Tracheal epithelial cell (primary cell): ENCODE data around the gene TMEM161A. TPM values are rescaled to one million over a fixed set of nuclear protein-coding genes. Genes with fewer than 3 reads are reported as not detected.

Experiments
- total RNA-seq: library from RNA; depleted of rRNA; stranded (reverse); fragments of >200 nt; gene quantifications from 2 replicates; pipeline ENCODE4 v1.2.1, GENCODE V29; 2014

Gene TMEM161A
- 34.1 and 44.3 TPM in 2 replicates for total RNA-seq

DNA sequence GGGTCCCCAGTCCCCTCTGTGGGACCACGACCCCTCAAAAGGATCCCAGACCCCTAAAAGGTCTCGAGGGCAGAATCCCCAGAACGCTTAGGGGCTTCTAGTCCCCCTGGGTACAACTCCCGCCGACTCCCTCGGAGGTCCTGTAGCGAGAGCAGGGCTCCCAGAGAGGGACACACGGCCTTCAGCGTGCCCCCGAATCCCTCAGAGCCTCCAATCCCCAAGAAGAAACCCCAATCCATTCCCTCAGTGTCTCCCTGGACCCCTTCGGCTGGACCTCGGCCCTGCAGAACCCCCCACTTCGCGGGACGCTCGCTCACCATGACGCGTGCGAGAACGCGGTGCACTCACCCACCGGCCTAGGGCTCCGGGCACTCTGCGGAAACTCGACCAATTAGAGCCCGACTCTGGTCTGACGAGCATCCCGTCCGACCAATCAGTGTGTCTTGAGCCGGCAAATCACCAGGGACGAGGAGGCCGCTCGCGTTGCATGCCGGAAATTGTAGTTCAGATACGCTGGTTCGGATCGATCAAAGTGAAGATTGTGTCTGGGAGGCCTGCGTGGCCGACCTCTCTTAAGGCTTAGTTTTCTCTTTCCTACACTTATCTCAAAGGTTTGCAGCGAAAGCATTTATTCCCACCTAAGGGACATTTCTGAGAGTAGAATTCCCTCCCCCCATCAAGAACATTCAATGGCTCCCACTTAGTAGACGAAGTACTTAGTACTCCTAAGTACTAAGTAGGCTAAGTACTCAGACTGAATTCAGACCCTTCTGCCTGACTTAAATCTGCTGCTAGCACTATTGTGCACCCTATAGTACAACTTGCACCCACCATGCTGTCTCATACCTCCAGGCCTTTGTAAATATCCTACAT lies at the start of gene TMEM161A:
Gene TMEM161A (minus strand): TSS at position 370 of the 873 bp plus-strand sequence. CDS start 50 bp downstream, at position 320.

DNA sequence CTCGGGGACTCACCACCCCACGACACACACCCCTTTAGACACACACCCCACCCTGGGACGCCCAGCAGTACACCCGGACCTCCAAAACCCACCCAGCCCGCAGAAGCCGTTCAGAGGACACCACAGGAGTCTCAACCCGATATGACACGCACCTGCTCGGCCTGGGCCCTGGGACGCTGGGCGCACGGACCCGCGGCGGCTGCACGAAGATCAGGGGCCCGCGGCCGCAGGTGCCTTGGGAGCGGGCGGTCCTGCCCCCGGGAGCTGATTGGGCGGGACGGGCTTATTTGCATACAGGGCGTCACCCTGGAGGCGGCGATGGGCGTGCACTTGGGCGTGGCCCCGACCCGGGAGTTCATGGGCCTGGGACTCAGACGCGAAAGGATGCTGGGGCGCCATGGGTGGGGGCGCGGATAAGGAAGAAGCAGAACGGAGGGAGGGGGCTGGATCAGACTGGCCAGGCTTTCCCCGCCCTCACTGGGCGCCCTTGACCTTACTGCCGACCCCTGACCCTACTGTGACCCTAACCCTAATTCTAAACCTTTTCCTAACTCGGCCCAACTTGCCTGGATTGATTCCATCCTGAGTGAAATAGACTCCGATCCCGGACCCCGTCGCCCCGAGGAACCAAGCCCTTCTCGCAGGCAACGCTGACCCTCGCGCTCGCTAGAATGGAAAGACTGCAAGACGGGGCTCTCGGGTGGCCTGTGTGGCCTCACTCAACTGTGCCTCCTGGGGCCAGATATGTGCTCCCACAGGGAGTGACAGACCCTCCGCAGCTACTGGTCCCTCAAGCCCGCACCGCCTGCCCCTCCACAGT lies 32.0 kb upstream of the TMEM161A start, which contains the start of gene MEF2B:
Gene MEF2B (minus strand): TSS at position 211 of the 820 bp plus-strand sequence. CDS start 19,528 bp downstream, outside the sequence.

Other genes starting within 250 kb of the TMEM161A start
- gene CERS1, start 242.3 kb downstream of the TMEM161A start, total RNA-seq = 0.72 and 0.85 TPM in 2 replicates
- 201 and 293 TPM in 2 replicates for gene COPE, start 219.1 kb downstream of the TMEM161A start, total RNA-seq
- 59.9 and 61.7 TPM in 2 replicates for gene DDX49, start 218.8 kb downstream of the TMEM161A start, total RNA-seq
- gene HOMER3, start 197.3 kb downstream of the TMEM161A start, total RNA-seq = 110 and 132 TPM in 2 replicates
- gene SUGP2, start 105.0 kb downstream of the TMEM161A start, total RNA-seq = 18.8 and 22.7 TPM in 2 replicates
- gene ARMC6, start 104.9 kb downstream of the TMEM161A start, total RNA-seq = 56.9 and 71.3 TPM in 2 replicates
- 1.3 and 1.4 TPM in 2 replicates for gene SLC25A42, start 74.5 kb downstream of the TMEM161A start, total RNA-seq
- 0.21 TPM in 1 of 2 replicates, not detected in the other for gene MEF2B, start 31.8 kb upstream of the TMEM161A start, total RNA-seq
- 6.6 and 13.0 TPM in 2 replicates for gene BORCS8, start 53.7 kb upstream of the TMEM161A start, total RNA-seq
- 45.4 and 93.0 TPM in 2 replicates for gene RFXANK, start 53.8 kb upstream of the TMEM161A start, total RNA-seq
- 27.2 and 28.8 TPM in 2 replicates for gene NR2C2AP, start 64.9 kb upstream of the TMEM161A start, total RNA-seq
- gene NCAN, start 73.5 kb upstream of the TMEM161A start, total RNA-seq = not detected in 2 replicates
- gene TM6SF2, start 134.8 kb upstream of the TMEM161A start, total RNA-seq = not detected in 2 replicates
- gene SUGP1, start 182.0 kb upstream of the TMEM161A start, total RNA-seq = 10.2 and 15.9 TPM in 2 replicates
- gene MAU2, start 182.4 kb upstream of the TMEM161A start, total RNA-seq = 23.4 and 25.3 TPM in 2 replicates